H9 (cell line): ENCODE data around the gene RO60. TPM values are rescaled to one million over a fixed set of nuclear protein-coding genes. Genes with fewer than 3 reads are reported as not detected.

ENCODE experiments used
- DNase-seq: peaks from one replicate; pipeline ENCODE4 v3.0.0-alpha.2; 2017
- H2AFZ ChIP-seq: one replicate; pipeline ENCODE4 v1.6.1; 2013; ENCODE audit warnings: mild to moderate bottlenecking, low read length, control low read depth, moderate library complexity
- H2AK5ac ChIP-seq: 2 replicates; pipeline ENCODE4 v1.6.1; 2013; ENCODE audit warnings: low read length, control low read depth, mixed read lengths; ENCODE audit not compliant: insufficient read length
- H2BK120ac ChIP-seq: one replicate; pipeline ENCODE4 v1.6.1; 2013; ENCODE audit warnings: low read depth, mild to moderate bottlenecking, low read length, control low read depth, inconsistent platforms; ENCODE audit not compliant: poor library complexity, severe bottlenecking
- H2BK12ac ChIP-seq: 2 replicates; pipeline ENCODE4 v1.6.1; 2013; ENCODE audit warnings: low read length, control low read depth, mixed read lengths, low read depth; ENCODE audit not compliant: insufficient read length
- H2BK15ac ChIP-seq: 2 replicates; pipeline ENCODE4 v1.6.1; 2013; ENCODE audit warnings: low read depth, low read length, control low read depth
- H2BK20ac ChIP-seq: one replicate; pipeline ENCODE4 v1.6.1; 2013; ENCODE audit warnings: low read depth, mild to moderate bottlenecking, low read length, control low read depth, inconsistent platforms; ENCODE audit not compliant: poor library complexity, severe bottlenecking
- H2BK5ac ChIP-seq: 2 replicates; pipeline ENCODE4 v1.6.1; 2013; ENCODE audit warnings: low read length, control low read depth, mixed read lengths; ENCODE audit not compliant: insufficient read length
- H3K14ac ChIP-seq: 2 replicates; pipeline ENCODE4 v1.6.1; 2013; ENCODE audit warnings: low read length, control low read depth; ENCODE audit not compliant: insufficient read depth
- H3K18ac ChIP-seq: 2 replicates; pipeline ENCODE4 v1.6.1; 2013; ENCODE audit warnings: low read depth, mild to moderate bottlenecking, mixed read lengths, low read length, control low read depth; ENCODE audit not compliant: insufficient read length
- H3K23ac ChIP-seq: 2 replicates; pipeline ENCODE4 v1.6.1; 2013; ENCODE audit warnings: low read length, control low read depth, mixed read lengths, low read depth; ENCODE audit not compliant: insufficient read length
- H3K23me2 ChIP-seq: 2 replicates; pipeline ENCODE4 v1.6.1; 2013; ENCODE audit warnings: low read depth, mild to moderate bottlenecking, mixed read lengths, low read length, control low read depth; ENCODE audit not compliant: insufficient read length, poor library complexity, severe bottlenecking
- H3K27ac ChIP-seq: 2 replicates; pipeline ENCODE4 v1.5.1; 2013; ENCODE audit warnings: low read length, control low read depth, mixed read lengths, low read depth; ENCODE audit not compliant: insufficient read length
- H3K27me3 ChIP-seq: 2 replicates; pipeline ENCODE4 v1.6.1; 2013; ENCODE audit warnings: low read length, control low read depth, inconsistent platforms; ENCODE audit not compliant: insufficient read depth
- H3K4ac ChIP-seq: 2 replicates; pipeline ENCODE4 v1.6.1; 2013; ENCODE audit warnings: low read depth, mild to moderate bottlenecking, control low read depth, inconsistent platforms, low read length, moderate library complexity
- H3K4me1 ChIP-seq: 2 replicates; pipeline ENCODE4 v1.6.1; 2013; ENCODE audit warnings: low read length, control low read depth, inconsistent platforms; ENCODE audit not compliant: insufficient read depth
- H3K4me2 ChIP-seq: 2 replicates; pipeline ENCODE4 v1.6.1; 2013; ENCODE audit warnings: low read length, control low read depth, mixed read lengths; ENCODE audit not compliant: insufficient read length, insufficient read depth
- H3K56ac ChIP-seq: 2 replicates; pipeline ENCODE4 v1.6.1; 2013; ENCODE audit warnings: low read depth, mild to moderate bottlenecking, mixed read lengths, low read length, control low read depth; ENCODE audit not compliant: insufficient read length
- H3K79me1 ChIP-seq: 2 replicates; pipeline ENCODE4 v1.6.1; 2013; ENCODE audit warnings: low read depth, mild to moderate bottlenecking, moderate library complexity, low read length, control low read depth, inconsistent platforms; ENCODE audit not compliant: insufficient read depth, poor library complexity, severe bottlenecking
- H3K79me2 ChIP-seq: 2 replicates; pipeline ENCODE4 v1.6.1; 2013; ENCODE audit warnings: low read length, control low read depth, inconsistent platforms; ENCODE audit not compliant: insufficient read depth
- H3K9ac ChIP-seq: 2 replicates; pipeline ENCODE4 v1.6.1; 2013; ENCODE audit warnings: low read length, control low read depth, mixed read lengths; ENCODE audit not compliant: insufficient read length; ENCODE audit errors: extremely low read depth
- H3K9me3 ChIP-seq: one replicate; pipeline ENCODE4 v1.6.1; 2013; ENCODE audit warnings: low read depth, low read length, inconsistent platforms; ENCODE audit not compliant: control insufficient read depth
- H3T11ph ChIP-seq: one replicate; pipeline ENCODE4 v1.6.1; 2013; ENCODE audit warnings: mild to moderate bottlenecking, low read length, control low read depth, inconsistent platforms
- H4K20me1 ChIP-seq: one replicate; pipeline ENCODE4 v1.6.1; 2013; ENCODE audit not compliant: control insufficient read depth, insufficient read length, insufficient read depth
- H4K5ac ChIP-seq: 2 replicates; pipeline ENCODE4 v1.6.1; 2013; ENCODE audit warnings: low read depth, mild to moderate bottlenecking, mixed read lengths, low read length, control low read depth; ENCODE audit not compliant: insufficient read length
- H4K8ac ChIP-seq: replicated peaks from 2 replicates; pipeline ENCODE4 v1.6.1; 2013; ENCODE audit warnings: low read length, control low read depth, mixed read lengths, low read depth; ENCODE audit not compliant: insufficient read length
- H4K91ac ChIP-seq: 2 replicates; pipeline ENCODE4 v1.6.1; 2013; ENCODE audit warnings: low read depth, mild to moderate bottlenecking, moderate library complexity, mixed read lengths, low read length, control low read depth; ENCODE audit not compliant: insufficient read length
- H3K27ac Mint-ChIP-seq, 3 experiments: 2 replicates in 2 of 3; 3 replicates in 1 of 3; pipeline ENCODE4 v1.8.0; 2020 to 2021; ENCODE audit warnings: mixed read lengths in 3 of 3, mild to moderate bottlenecking in 1 of 3, moderate library complexity in 1 of 3
- H3K27me3 Mint-ChIP-seq: 2 replicates; pipeline ENCODE4 v1.8.0; 2021; ENCODE audit warnings: low read depth, mild to moderate bottlenecking, moderate library complexity, mixed read lengths
- H3K36me3 Mint-ChIP-seq, 3 experiments: 2 replicates in 2 of 3; 3 replicates in 1 of 3; pipeline ENCODE4 v1.8.0; 2020 to 2021; ENCODE audit warnings: low read depth in 3 of 3, mixed read lengths in 3 of 3; ENCODE audit not compliant: insufficient read depth in 1 of 3
- H3K4me1 Mint-ChIP-seq, 2 experiments: 2 replicates each; pipeline ENCODE4 v1.8.0; 2020; ENCODE audit warnings: mixed read lengths in 2 of 2
- H3K4me3 Mint-ChIP-seq, 2 experiments: 2 replicates in 1 of 2; 3 replicates in 1 of 2; pipeline ENCODE4 v1.8.0; 2020 to 2021; ENCODE audit warnings: mild to moderate bottlenecking in 2 of 2, mixed read lengths in 2 of 2, moderate library complexity in 1 of 2
- H3K9me3 Mint-ChIP-seq, 2 experiments: 2 replicates in 1 of 2; 3 replicates in 1 of 2; pipeline ENCODE4 v1.8.0; 2020; ENCODE audit warnings: mild to moderate bottlenecking in 2 of 2, mixed read lengths in 2 of 2, moderate library complexity in 1 of 2
- total RNA-seq: library from RNA; stranded (reverse); gene quantifications from 2 replicates; pipeline ENCODE4 v1.2.1, GENCODE V29; 2021
- TF ChIP-seq, protein P1 (sequence below): fragments of 200-600 bp; sonication (generic); conservative IDR thresholded peaks from 3 replicates; pipeline ENCODE4 v1.8.0; 2021; ENCODE audit warnings: antibody characterized with exemption, mild to moderate bottlenecking

RO60 gene
- total RNA-seq, 1 experiment from 2014 or later: 84.7 TPM

DNA sequence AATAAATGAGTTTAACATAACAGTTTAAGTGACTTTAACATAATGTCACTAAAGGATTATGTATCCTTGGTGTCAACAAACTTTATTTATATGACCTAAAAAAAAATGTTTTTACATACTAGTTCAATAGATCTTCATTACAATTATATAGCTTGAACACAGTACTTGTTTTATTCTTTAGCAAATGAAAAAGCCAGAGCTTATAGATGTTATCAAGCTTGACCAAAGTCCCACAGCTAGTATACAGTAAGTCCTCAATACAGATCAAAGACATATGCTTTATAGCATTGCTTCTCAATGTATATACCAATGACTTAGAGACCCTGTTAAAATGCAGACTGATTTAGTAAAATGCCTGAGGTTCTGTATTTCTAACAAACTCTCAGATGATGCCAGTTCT is 42.6 kb upstream of the RO60 start:
- Histone ChIP-seq H3K4me1 (no peaks in the 10 kb centered on the region), H3K23me2 (no peaks in the 10 kb centered on the region), H3K9ac (no peak overlapping the region), H2BK5ac (no peak overlapping the region), H3K27ac (no peak overlapping the region), H2BK120ac (no peak overlapping the region), H3K79me1 (no peaks in the 10 kb centered on the region), H4K8ac (no peak overlapping the region), H3K23ac (no peak overlapping the region), H2BK20ac (no peak overlapping the region), H4K91ac (no peak overlapping the region), H3K4ac (no peak overlapping the region), H3T11ph (no peak overlapping the region), H3K4me2 (no peak overlapping the region), H2BK12ac (no peak overlapping the region), H3K14ac (no peak overlapping the region), H3K18ac (no peak overlapping the region), H2AFZ (no peak overlapping the region), H3K79me2 (no peaks in the 10 kb centered on the region), H3K9me3 (no peaks in the 10 kb centered on the region), H4K20me1 (no peaks in the 10 kb centered on the region), H3K27me3 (no peaks in the 10 kb centered on the region), H2BK15ac (no peak overlapping the region), H4K5ac (no peak overlapping the region), H2AK5ac (no peak overlapping the region), H3K56ac (no peak overlapping the region)
- peaks cover 3 to 5% of the 10 kb centered on the region in 2 experiments; a peak in 2 of 4 replicates for H3K4me1 Mint-ChIP-seq
- TF ChIP-seq, protein P1, sequence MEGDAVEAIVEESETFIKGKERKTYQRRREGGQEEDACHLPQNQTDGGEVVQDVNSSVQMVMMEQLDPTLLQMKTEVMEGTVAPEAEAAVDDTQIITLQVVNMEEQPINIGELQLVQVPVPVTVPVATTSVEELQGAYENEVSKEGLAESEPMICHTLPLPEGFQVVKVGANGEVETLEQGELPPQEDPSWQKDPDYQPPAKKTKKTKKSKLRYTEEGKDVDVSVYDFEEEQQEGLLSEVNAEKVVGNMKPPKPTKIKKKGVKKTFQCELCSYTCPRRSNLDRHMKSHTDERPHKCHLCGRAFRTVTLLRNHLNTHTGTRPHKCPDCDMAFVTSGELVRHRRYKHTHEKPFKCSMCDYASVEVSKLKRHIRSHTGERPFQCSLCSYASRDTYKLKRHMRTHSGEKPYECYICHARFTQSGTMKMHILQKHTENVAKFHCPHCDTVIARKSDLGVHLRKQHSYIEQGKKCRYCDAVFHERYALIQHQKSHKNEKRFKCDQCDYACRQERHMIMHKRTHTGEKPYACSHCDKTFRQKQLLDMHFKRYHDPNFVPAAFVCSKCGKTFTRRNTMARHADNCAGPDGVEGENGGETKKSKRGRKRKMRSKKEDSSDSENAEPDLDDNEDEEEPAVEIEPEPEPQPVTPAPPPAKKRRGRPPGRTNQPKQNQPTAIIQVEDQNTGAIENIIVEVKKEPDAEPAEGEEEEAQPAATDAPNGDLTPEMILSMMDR: no peak
- H3K9me3 Mint-ChIP-seq: no peaks in the 10 kb centered on the region
- H3K27ac Mint-ChIP-seq: no peak overlapping the region
- peaks cover 0 to 3% (median 0%) of the 10 kb centered on the region in 3 experiments; a peak in 1 of 7 replicates for H3K36me3 Mint-ChIP-seq
- no peak overlapping the region for H3K4me3 Mint-ChIP-seq
- no peaks in the 10 kb centered on the region for H3K27me3 Mint-ChIP-seq
- no peak for DNase-seq
